IMR-90 (cell line): ENCODE measurements around the gene LLGL2. TPM values are rescaled to one million over a fixed set of nuclear protein-coding genes. Genes with fewer than 3 reads are reported as not detected.

Experiments used
- ATAC-seq: fragments of 200-7000 bp; cut with Tn5 transposase; 2 replicates; pipeline ENCODE4 v1.9.1; 2020; ENCODE audit warnings: low read depth, mild to moderate bottlenecking, moderate library complexity
- BruUV-seq: library from RNA; stranded (reverse); fragments of 400-500 nt; replicated peaks from 2 replicates; lab custom pipeline; 2021; lab: Mats Ljungman, UMichigan
- CTCF ChIA-PET: fragments of 300-600 bp; formaldehyde crosslinking; extraction: SDS; loops from one replicate; lab custom pipeline; 2021; ENCODE audit warnings: antibody characterized with exemption; lab: Yijun Ruan, JAX
- POLR2A ChIA-PET: fragments of 300-600 bp; sonication (Branson Sonifier 250); formaldehyde crosslinking; loops from one replicate; lab custom pipeline; 2022; ENCODE audit warnings: antibody characterized with exemption; ENCODE audit not compliant: unreplicated experiment; lab: Charles Lee
- DNase-seq: peaks from one replicate; pipeline ENCODE4 v3.0.0; 2013
- H2AFZ ChIP-seq: replicated peaks from 2 replicates; pipeline ENCODE3; 2013; ENCODE audit warnings: low read length, mild to moderate bottlenecking; ENCODE audit not compliant: poor library complexity
- H2AK5ac ChIP-seq: 2 replicates; pipeline ENCODE4 v1.6.1; 2013; ENCODE audit warnings: low read depth, low read length, inconsistent platforms
- H2AK9ac ChIP-seq: replicated peaks from 2 replicates; pipeline ENCODE3; 2013; ENCODE audit warnings: mild to moderate bottlenecking, low read depth, low read length, moderate library complexity; ENCODE audit not compliant: poor library complexity
- H2BK120ac ChIP-seq: 2 replicates; pipeline ENCODE4 v1.6.1; 2013; ENCODE audit warnings: low read depth, low read length, inconsistent platforms
- H2BK15ac ChIP-seq: 3 replicates; pipeline ENCODE4 v1.6.1; 2013; ENCODE audit warnings: low read depth, low read length, inconsistent platforms
- H2BK20ac ChIP-seq: 2 replicates; pipeline ENCODE4 v1.6.1; 2013; ENCODE audit warnings: low read depth, mild to moderate bottlenecking, inconsistent platforms, low read length, moderate library complexity
- H2BK5ac ChIP-seq: 2 replicates; pipeline ENCODE4 v1.6.1; 2013; ENCODE audit warnings: mild to moderate bottlenecking, low read depth, low read length, inconsistent platforms; ENCODE audit not compliant: poor library complexity, severe bottlenecking
- H3K14ac ChIP-seq: replicated peaks from 2 replicates; pipeline ENCODE4 v1.6.1; 2013; ENCODE audit warnings: low read depth, low read length, inconsistent platforms
- H3K18ac ChIP-seq: 2 replicates; pipeline ENCODE4 v1.6.1; 2013; ENCODE audit warnings: low read depth, low read length, control low read depth
- H3K23ac ChIP-seq: 2 replicates; pipeline ENCODE4 v1.6.1; 2013; ENCODE audit warnings: low read depth, low read length, inconsistent platforms
- H3K27ac ChIP-seq: 2 replicates; pipeline ENCODE4 v1.5.1; 2013; ENCODE audit warnings: mild to moderate bottlenecking, control low read depth, low read length; ENCODE audit not compliant: insufficient read depth
- H3K27me3 ChIP-seq: 2 replicates; pipeline ENCODE4 v1.6.1; 2013; ENCODE audit warnings: low read length; ENCODE audit not compliant: control insufficient read depth, insufficient read depth
- H3K36me3 ChIP-seq: 2 replicates; pipeline ENCODE4 v1.6.1; 2013; ENCODE audit warnings: low read length, mixed read lengths; ENCODE audit not compliant: control insufficient read depth, insufficient read depth
- H3K4ac ChIP-seq: 2 replicates; pipeline ENCODE4 v1.6.1; 2013; ENCODE audit warnings: low read depth, low read length, inconsistent platforms
- H3K4me1 ChIP-seq: 2 replicates; pipeline ENCODE4 v1.6.1; 2013; ENCODE audit warnings: low read length, mixed read lengths; ENCODE audit not compliant: control insufficient read depth, insufficient read depth
- H3K4me2 ChIP-seq: 2 replicates; pipeline ENCODE4 v1.6.1; 2013; ENCODE audit warnings: low read depth, mild to moderate bottlenecking, control low read depth, low read length, moderate library complexity
- H3K4me3 ChIP-seq: 2 replicates; pipeline ENCODE4 v1.5.1; 2013; ENCODE audit warnings: low read depth, mild to moderate bottlenecking, control low read depth, low read length, moderate library complexity; ENCODE audit not compliant: insufficient read depth
- H3K56ac ChIP-seq: 2 replicates; pipeline ENCODE4 v1.6.1; 2013; ENCODE audit warnings: low read length, inconsistent platforms; ENCODE audit not compliant: insufficient read depth; ENCODE audit errors: extremely low read depth
- H3K79me1 ChIP-seq, 2 experiments: 2 replicates each; pipeline ENCODE4 v1.6.1; 2013; ENCODE audit warnings: low read length in 2 of 2, inconsistent platforms in 1 of 2, low read depth in 1 of 2
- H3K9ac ChIP-seq: 2 replicates; pipeline ENCODE4 v1.6.1; 2013; ENCODE audit warnings: low read depth, low read length, control low read depth
- H3K9me1 ChIP-seq: 2 replicates; pipeline ENCODE4 v1.6.1; 2013; ENCODE audit warnings: low read length, inconsistent platforms; ENCODE audit not compliant: insufficient read depth
- H3K9me3 ChIP-seq: 2 replicates; pipeline ENCODE4 v1.6.1; 2013; ENCODE audit warnings: low read length; ENCODE audit not compliant: control insufficient read depth, insufficient read depth
- H4K20me1 ChIP-seq: 2 replicates; pipeline ENCODE4 v1.6.1; 2013; ENCODE audit warnings: low read length, inconsistent platforms; ENCODE audit not compliant: insufficient read depth
- H4K5ac ChIP-seq: 2 replicates; pipeline ENCODE4 v1.6.1; 2013; ENCODE audit warnings: mild to moderate bottlenecking, low read depth, low read length, control low read depth
- H4K8ac ChIP-seq, 2 experiments: 2 replicates each; pipeline ENCODE4 v1.6.1; 2013; ENCODE audit warnings: low read depth in 2 of 2, low read length in 2 of 2, control low read depth in 1 of 2, inconsistent platforms in 1 of 2
- H4K91ac ChIP-seq: 2 replicates; pipeline ENCODE4 v1.6.1; 2013; ENCODE audit warnings: low read depth, low read length, inconsistent platforms; ENCODE audit not compliant: insufficient read depth
- BHLHE40 ChIP-seq: fragments of 150-350 bp; IDR thresholded peaks from 2 replicates; pipeline ENCODE4 v1.6.1; 2016; ENCODE audit warnings: mild to moderate bottlenecking, low read depth, low read length
- CEBPB ChIP-seq: IDR thresholded peaks from 2 replicates; pipeline ENCODE4 v1.6.1; 2012; ENCODE audit warnings: low read depth, low read length, improper control_type of control experiment
- CHD1 ChIP-seq: IDR thresholded peaks from 2 replicates; pipeline ENCODE4 v1.6.1; 2012; ENCODE audit warnings: low read depth, low read length, improper control_type of control experiment
- FOS ChIP-seq: fragments of 150-350 bp; IDR thresholded peaks from 2 replicates; pipeline ENCODE4 v1.6.1; 2016; ENCODE audit warnings: low read depth, low read length
- MAFK ChIP-seq: IDR thresholded peaks from 2 replicates; pipeline ENCODE4 v1.6.1; 2012; ENCODE audit warnings: low read depth, low read length, improper control_type of control experiment
- MAZ ChIP-seq: IDR thresholded peaks from 2 replicates; pipeline ENCODE4 v1.6.1; 2012; ENCODE audit warnings: low read depth, mild to moderate bottlenecking, low read length, improper control_type of control experiment, moderate library complexity, borderline replicate concordance
- MXI1 ChIP-seq: IDR thresholded peaks from 2 replicates; pipeline ENCODE4 v1.6.1; 2012; ENCODE audit warnings: low read depth, mild to moderate bottlenecking, low read length, moderate library complexity, borderline replicate concordance
- NFE2L2 ChIP-seq: fragments of 150-350 bp; IDR thresholded peaks from 2 replicates; pipeline ENCODE4 v1.6.1; 2016; ENCODE audit warnings: low read depth, mild to moderate bottlenecking, low read length
- POLR2A ChIP-seq: IDR thresholded peaks from 2 replicates; pipeline ENCODE4 v1.6.1; 2012; ENCODE audit warnings: mild to moderate bottlenecking, low read depth, low read length
- RAD21 ChIP-seq: IDR thresholded peaks from 2 replicates; pipeline ENCODE4 v1.6.1; 2012; ENCODE audit warnings: low read length, improper control_type of control experiment
- RCOR1 ChIP-seq: IDR thresholded peaks from 2 replicates; pipeline ENCODE4 v1.6.1; 2012; ENCODE audit warnings: mild to moderate bottlenecking, low read length, improper control_type of control experiment; ENCODE audit not compliant: insufficient replicate concordance
- RFX5 ChIP-seq: IDR thresholded peaks from 2 replicates; pipeline ENCODE4 v1.8.0; 2012; ENCODE audit warnings: low read depth, mild to moderate bottlenecking, low read length, moderate library complexity
- SMC3 ChIP-seq: fragments of 150-350 bp; IDR thresholded peaks from 2 replicates; pipeline ENCODE4 v1.6.1; 2016; ENCODE audit warnings: low read depth, mild to moderate bottlenecking, antibody characterized with exemption, low read length, moderate library complexity
- WGBS, 2 experiments: methylation state at CpG; one replicate each; pipeline versions ENCODE4 v1.1.5 to v1.1.7; 2013; ENCODE audit warnings: missing lambda C conversion rate in 2 of 2; ENCODE audit not compliant: insufficient read length in 1 of 2; ENCODE audit errors: extremely low coverage in 2 of 2; 5-methylcytosine and 5-hydroxymethylcytosine counted together
- dilution Hi-C: fragments of 300-500 bp; cut with HindIII; formaldehyde crosslinking; loops from one replicate; pipeline ENCODE4 v1.14.3; 2018; ENCODE audit warnings: low sequenced_read_pairs; ENCODE audit not compliant: unreplicated experiment
- in situ Hi-C: fragments of 300-500 bp; cut with MboI; formaldehyde crosslinking; loops from 3 replicates; pipeline ENCODE4 v1.14.3; 2019; ENCODE audit warnings: low sequenced_read_pairs, inconsistent platforms, mixed read lengths
- intact Hi-C: fragments of 100-400 bp; cut with micrococcal nuclease; formaldehyde crosslinking; loops from 2 replicates; pipeline ENCODE4 v1.10.0; 2022
- polyA plus RNA-seq, 3 experiments: library from polyadenylated mRNA; depleted of rRNA; stranded (reverse); fragments of >200 nt; gene quantifications; 2 replicates each; pipeline ENCODE4 v1.2.3, GENCODE V29; 2012; ENCODE audit warnings: low replicate concordance in 1 of 3
- total RNA-seq: library from RNA; depleted of rRNA; stranded (reverse); fragments of >200 nt; gene quantifications from 2 replicates; pipeline ENCODE4 v1.2.3, GENCODE V29; 2012
- TF ChIP-seq, protein P1 (sequence below): conservative IDR thresholded peaks from 2 replicates; pipeline ENCODE4 v1.5.1; 2012; ENCODE audit warnings: mild to moderate bottlenecking, low read depth, low read length, improper control_type of control experiment
- TF ChIP-seq, protein P2 (sequence below): fragments of 150-350 bp; IDR thresholded peaks from 2 replicates; pipeline ENCODE4 v1.6.1; 2016; ENCODE audit warnings: low read depth, mild to moderate bottlenecking, low read length, moderate library complexity, borderline replicate concordance
- TF ChIP-seq, protein P3 (sequence below): fragments of 150-350 bp; IDR thresholded peaks from 2 replicates; pipeline ENCODE4 v1.6.1; 2017; ENCODE audit warnings: mild to moderate bottlenecking, antibody characterized with exemption, low read length, low read depth

LLGL2 gene
- total and polyA plus RNA-seq, 2 of the 4 experiments (the other 2 are of a cell fraction): 0.54 to 0.72 TPM

DNA sequence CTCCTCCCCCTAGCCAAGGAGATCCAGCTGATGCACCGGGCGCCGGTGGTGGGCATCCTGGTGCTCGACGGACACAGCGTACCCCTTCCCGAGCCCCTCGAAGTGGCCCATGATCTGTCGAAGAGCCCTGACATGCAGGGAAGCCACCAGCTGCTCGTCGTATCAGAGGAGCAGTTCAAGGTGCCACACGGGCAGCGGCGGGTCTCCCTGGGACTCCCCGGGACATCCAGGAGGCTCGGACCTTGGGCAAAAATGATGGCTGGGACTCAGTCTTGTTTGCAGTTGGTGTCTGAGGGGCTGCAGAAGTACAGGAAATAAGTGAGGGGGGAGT is 46.4 kb downstream of the LLGL2 start:
- no TSS peak for BruUV-seq
- H2AK5ac ChIP-seq: no peak overlapping the region
- no peak overlapping the region for H4K91ac ChIP-seq
- no peak overlapping the region for H4K8ac ChIP-seq
- no peak overlapping the region for H3K56ac ChIP-seq
- dilution Hi-C loops: no loop called here
- H3K23ac ChIP-seq: no peak overlapping the region
- intact Hi-C loops: no loop called here
- WGBS, 2 experiments: 95% methylated on average over 11 of the region's 16 CpGs; no CpG with 5 or more reads in 1 of the 2 experiments
- ATAC-seq: no peak
- no peak overlapping the region for H3K4ac ChIP-seq
- in situ Hi-C loops: no loop called here
- no peak overlapping the region for H4K5ac ChIP-seq
- H3K27me3 ChIP-seq: peaks cover 19% of the 10 kb centered on the region; the same call in 1 of the 2 replicates
- H2BK15ac ChIP-seq: no peak overlapping the region
- ChIA-PET CTCF (no interaction called here), POLR2A (no interaction called here)
- no peak overlapping the region for H3K9ac ChIP-seq
- H2AFZ ChIP-seq: no peak overlapping the region
- no peak overlapping the region for H2AK9ac ChIP-seq
- DNase-seq: no peak
- no peaks in the 10 kb centered on the region for H3K79me1 ChIP-seq
- H3K4me1 ChIP-seq: no peaks in the 10 kb centered on the region
- no peak overlapping the region for H3K27ac ChIP-seq
- H4K20me1 ChIP-seq: no peaks in the 10 kb centered on the region
- TF ChIP-seq BHLHE40 (no peak), SMC3 (no peak), CHD1 (no peak), NFE2L2 (no peak), MXI1 (no peak), RCOR1 (no peak), CEBPB (no peak), RAD21 (no peak), MAZ (no peak), MAFK (no peak), POLR2A (no peak), RFX5 (no peak), FOS (no peak)
- TF ChIP-seq, protein P1, sequence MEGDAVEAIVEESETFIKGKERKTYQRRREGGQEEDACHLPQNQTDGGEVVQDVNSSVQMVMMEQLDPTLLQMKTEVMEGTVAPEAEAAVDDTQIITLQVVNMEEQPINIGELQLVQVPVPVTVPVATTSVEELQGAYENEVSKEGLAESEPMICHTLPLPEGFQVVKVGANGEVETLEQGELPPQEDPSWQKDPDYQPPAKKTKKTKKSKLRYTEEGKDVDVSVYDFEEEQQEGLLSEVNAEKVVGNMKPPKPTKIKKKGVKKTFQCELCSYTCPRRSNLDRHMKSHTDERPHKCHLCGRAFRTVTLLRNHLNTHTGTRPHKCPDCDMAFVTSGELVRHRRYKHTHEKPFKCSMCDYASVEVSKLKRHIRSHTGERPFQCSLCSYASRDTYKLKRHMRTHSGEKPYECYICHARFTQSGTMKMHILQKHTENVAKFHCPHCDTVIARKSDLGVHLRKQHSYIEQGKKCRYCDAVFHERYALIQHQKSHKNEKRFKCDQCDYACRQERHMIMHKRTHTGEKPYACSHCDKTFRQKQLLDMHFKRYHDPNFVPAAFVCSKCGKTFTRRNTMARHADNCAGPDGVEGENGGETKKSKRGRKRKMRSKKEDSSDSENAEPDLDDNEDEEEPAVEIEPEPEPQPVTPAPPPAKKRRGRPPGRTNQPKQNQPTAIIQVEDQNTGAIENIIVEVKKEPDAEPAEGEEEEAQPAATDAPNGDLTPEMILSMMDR: no peak
- TF ChIP-seq, protein P2, sequence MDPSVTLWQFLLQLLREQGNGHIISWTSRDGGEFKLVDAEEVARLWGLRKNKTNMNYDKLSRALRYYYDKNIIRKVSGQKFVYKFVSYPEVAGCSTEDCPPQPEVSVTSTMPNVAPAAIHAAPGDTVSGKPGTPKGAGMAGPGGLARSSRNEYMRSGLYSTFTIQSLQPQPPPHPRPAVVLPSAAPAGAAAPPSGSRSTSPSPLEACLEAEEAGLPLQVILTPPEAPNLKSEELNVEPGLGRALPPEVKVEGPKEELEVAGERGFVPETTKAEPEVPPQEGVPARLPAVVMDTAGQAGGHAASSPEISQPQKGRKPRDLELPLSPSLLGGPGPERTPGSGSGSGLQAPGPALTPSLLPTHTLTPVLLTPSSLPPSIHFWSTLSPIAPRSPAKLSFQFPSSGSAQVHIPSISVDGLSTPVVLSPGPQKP: no peak
- TF ChIP-seq, protein P3, sequence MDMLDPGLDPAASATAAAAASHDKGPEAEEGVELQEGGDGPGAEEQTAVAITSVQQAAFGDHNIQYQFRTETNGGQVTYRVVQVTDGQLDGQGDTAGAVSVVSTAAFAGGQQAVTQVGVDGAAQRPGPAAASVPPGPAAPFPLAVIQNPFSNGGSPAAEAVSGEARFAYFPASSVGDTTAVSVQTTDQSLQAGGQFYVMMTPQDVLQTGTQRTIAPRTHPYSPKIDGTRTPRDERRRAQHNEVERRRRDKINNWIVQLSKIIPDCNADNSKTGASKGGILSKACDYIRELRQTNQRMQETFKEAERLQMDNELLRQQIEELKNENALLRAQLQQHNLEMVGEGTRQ: no peak
- H3K4me2 ChIP-seq: no peak overlapping the region
- no peak overlapping the region for H2BK20ac ChIP-seq
- H3K18ac ChIP-seq: no peak overlapping the region
- H3K36me3 ChIP-seq: no peaks in the 10 kb centered on the region
- no peak overlapping the region for H3K14ac ChIP-seq
- H2BK120ac ChIP-seq: no peak overlapping the region
- no peak overlapping the region for H3K4me3 ChIP-seq
- H3K9me1 ChIP-seq: no peaks in the 10 kb centered on the region
- no peaks in the 10 kb centered on the region for H3K9me3 ChIP-seq
- no peak overlapping the region for H2BK5ac ChIP-seq
